Lung (tissue), 12 donors: Measurements from ENCODE around the gene KRTAP10-6. TPM values are rescaled to one million over a fixed set of nuclear protein-coding genes. Genes with fewer than 3 reads are reported as not detected.

Source experiments
- ATAC-seq: fragments of 200-7000 bp; cut with Tn5 transposase; one replicate; pipeline ENCODE4 v1.9.1; 2020; ENCODE audit warnings: moderate number of reproducible peaks; ENCODE audit not compliant: insufficient read depth, low FRiP score
- DNase-seq, 3 donors: peaks; one replicate each; pipeline ENCODE4 v3.0.0-alpha.2; 2013 to 2017
- H3K27ac ChIP-seq, 2 donors: one replicate each; pipeline ENCODE4 v1.5.1; 2013; ENCODE audit warnings: mild to moderate bottlenecking in 2 of 2, moderate library complexity in 2 of 2, control low read depth in 1 of 2, inconsistent platforms in 1 of 2, low read depth in 1 of 2, low read length in 1 of 2
- H3K27me3 ChIP-seq, 3 donors: one replicate each; pipeline ENCODE4 v1.5.1; 2013; ENCODE audit warnings: low read length in 2 of 3; ENCODE audit not compliant: control insufficient read depth in 3 of 3, insufficient read depth in 3 of 3
- H3K36me3 ChIP-seq, 4 donors: one replicate each; pipeline ENCODE4 v1.5.1; 2013; ENCODE audit warnings: low read length in 4 of 4, mild to moderate bottlenecking in 1 of 4, moderate library complexity in 1 of 4; ENCODE audit not compliant: control insufficient read depth in 4 of 4, insufficient read depth in 4 of 4
- H3K4me1 ChIP-seq, 5 donors: one replicate each; pipeline ENCODE4 v1.5.1; 2013; ENCODE audit warnings: low read length in 5 of 5, mild to moderate bottlenecking in 2 of 5, moderate library complexity in 1 of 5; ENCODE audit not compliant: control insufficient read depth in 5 of 5, insufficient read depth in 5 of 5
- H3K4me3 ChIP-seq: one replicate; pipeline ENCODE4 v1.5.1; 2013; ENCODE audit warnings: mild to moderate bottlenecking, control low read depth, moderate library complexity
- H3K9ac ChIP-seq, 2 donors: one replicate each; pipeline ENCODE4 v1.5.1; 2013; ENCODE audit warnings: low read length in 2 of 2, control low read depth in 1 of 2; ENCODE audit not compliant: insufficient read depth in 1 of 2
- H3K9me3 ChIP-seq, 4 donors: one replicate each; pipeline ENCODE4 v1.5.1; 2013; ENCODE audit warnings: low read length in 3 of 4, mild to moderate bottlenecking in 1 of 4, moderate library complexity in 1 of 4; ENCODE audit not compliant: control insufficient read depth in 4 of 4, insufficient read depth in 3 of 4
- WGBS, 2 donors: extraction: QIAGEN DNeasy Blood & Tissue Kit; methylation state at CpG; one replicate each; pipeline ENCODE4 v1.1.7; 2013; 5-methylcytosine and 5-hydroxymethylcytosine counted together
- polyA plus RNA-seq, 2 donors: library from polyadenylated mRNA; stranded (reverse); fragments of 200-250 nt; gene quantifications; one replicate each; pipeline ENCODE4 v1.2.1, GENCODE V29; 2013
- total RNA-seq, 2 donors: library from RNA; depleted of rRNA in 1 of 2; stranded (reverse); fragments of >200 nt in 1 of 2; gene quantifications; one replicate each; pipeline ENCODE4 v1.2.1, GENCODE V29; 2014 to 2021
- TF ChIP-seq, protein P1 (sequence below): IDR thresholded peaks from 2 replicates; pipeline ENCODE4 v1.5.1; 2012; ENCODE audit warnings: mild to moderate bottlenecking; ENCODE audit errors: control extremely low read depth, extremely low read depth
- donor health status: control.
- donor health status: control.
- donor health status: Bipolar disorder and iron deficiency.
- donor health status: healthy.
- donor health status: DM: yes; HTN: yes; CAD: no.

The KRTAP10-6 gene
- total and polyA plus RNA-seq, 4 donors = not detected

DNA sequence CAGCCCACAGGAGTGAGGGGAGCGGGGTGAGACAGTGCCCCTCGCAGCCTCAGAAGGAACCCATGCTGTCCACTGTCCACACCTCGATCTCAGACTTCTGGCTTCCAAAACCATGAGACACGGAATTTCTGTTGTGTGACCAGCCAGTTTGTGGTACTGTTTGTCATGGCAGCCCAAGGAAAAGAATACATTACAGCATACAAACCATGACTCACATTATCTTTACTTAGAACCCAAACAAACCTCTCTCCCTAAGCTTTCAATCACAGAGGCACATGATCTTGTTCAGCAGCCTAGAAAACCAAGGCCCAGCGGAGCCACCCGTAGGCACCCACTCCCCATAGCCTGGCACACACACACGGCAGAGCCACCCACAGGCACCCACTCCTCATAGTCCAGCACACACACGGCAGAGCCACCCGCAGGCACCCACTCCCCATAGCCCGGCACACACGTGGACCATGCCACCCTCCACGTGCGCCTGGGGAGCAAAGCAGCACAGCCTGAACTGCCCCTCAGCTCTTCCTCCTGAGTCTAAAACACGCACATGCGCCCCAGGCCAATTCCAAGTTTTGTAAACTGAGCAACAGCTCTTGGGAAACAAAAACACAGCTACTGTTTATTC lies 19.2 kb downstream of the KRTAP10-6 start:
- TF ChIP-seq, protein P1, sequence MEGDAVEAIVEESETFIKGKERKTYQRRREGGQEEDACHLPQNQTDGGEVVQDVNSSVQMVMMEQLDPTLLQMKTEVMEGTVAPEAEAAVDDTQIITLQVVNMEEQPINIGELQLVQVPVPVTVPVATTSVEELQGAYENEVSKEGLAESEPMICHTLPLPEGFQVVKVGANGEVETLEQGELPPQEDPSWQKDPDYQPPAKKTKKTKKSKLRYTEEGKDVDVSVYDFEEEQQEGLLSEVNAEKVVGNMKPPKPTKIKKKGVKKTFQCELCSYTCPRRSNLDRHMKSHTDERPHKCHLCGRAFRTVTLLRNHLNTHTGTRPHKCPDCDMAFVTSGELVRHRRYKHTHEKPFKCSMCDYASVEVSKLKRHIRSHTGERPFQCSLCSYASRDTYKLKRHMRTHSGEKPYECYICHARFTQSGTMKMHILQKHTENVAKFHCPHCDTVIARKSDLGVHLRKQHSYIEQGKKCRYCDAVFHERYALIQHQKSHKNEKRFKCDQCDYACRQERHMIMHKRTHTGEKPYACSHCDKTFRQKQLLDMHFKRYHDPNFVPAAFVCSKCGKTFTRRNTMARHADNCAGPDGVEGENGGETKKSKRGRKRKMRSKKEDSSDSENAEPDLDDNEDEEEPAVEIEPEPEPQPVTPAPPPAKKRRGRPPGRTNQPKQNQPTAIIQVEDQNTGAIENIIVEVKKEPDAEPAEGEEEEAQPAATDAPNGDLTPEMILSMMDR = no peak
- Histone ChIP-seq H3K9me3 (peaks cover 0 to 20% (median 6%) of the 10 kb centered on the region in 4 donors), H3K36me3 (no peaks in the 10 kb centered on the region), H3K27ac (no peak overlapping the region), H3K4me3 (no peak overlapping the region), H3K4me1 (no peaks in the 10 kb centered on the region), H3K27me3 (peaks cover 0 to 2% (median 0%) of the 10 kb centered on the region in 3 donors), H3K9ac (no peak overlapping the region)
- no peak for ATAC-seq
- WGBS, 2 donors = 84 to 89% methylated on average over 15 of the region's 15 CpGs
- no peak for DNase-seq

DNA sequence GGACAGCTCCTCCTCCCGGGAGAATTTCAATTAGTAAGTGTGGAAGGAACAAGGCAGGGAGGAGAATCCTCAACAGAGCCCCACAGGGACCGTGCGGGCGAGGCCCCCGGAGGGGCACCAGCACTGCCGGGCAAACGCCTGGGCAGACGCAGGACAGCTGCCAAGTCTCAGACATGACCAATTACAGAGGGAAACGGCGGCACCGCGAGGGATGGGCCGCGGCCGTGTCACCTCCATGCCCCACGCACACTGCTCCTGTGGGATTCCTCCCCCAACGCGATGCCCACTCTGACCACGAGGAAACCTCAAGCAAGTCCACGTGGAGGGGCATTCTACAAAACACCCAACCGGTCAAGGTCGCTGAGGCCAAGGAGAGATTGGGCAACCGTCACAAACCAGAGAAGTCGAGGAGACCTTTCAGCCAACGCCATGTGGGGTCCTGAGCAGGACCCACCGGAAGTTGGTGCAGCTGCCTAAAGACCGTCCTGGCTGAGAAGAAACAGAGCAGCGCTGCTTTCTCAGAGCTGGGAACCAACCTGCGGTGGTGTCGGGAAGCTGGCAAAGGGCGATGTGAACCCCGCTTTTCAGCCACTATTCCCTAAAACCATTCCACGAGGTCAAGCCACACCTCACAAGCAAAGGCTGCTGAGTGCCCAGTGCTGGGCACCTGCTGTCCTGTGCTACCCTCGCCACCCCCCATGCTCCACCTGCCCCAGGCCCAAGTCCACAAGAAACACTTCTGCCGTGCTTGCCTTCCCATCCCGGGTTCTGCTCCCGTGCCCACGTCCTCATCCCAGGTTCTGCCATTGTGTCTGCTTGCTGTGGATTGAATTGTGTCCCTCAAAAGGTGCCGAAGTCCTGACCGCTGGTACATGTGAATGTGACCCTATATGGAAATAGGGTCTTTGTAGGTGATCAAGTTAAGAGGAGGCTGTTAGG lies 20.2 kb downstream of the KRTAP10-6 start:
- TF ChIP-seq, protein P1 = no peak
- H3K9ac ChIP-seq = no peak overlapping the region
- no peak for DNase-seq
- H3K27me3 ChIP-seq = peaks cover 0 to 2% (median 0%) of the 10 kb centered on the region in 3 donors
- H3K36me3 ChIP-seq = no peaks in the 10 kb centered on the region
- H3K4me1 ChIP-seq = no peaks in the 10 kb centered on the region
- H3K4me3 ChIP-seq = no peak overlapping the region
- H3K27ac ChIP-seq = no peak overlapping the region
- no peak for ATAC-seq
- peaks cover 0 to 19% (median 4%) of the 10 kb centered on the region in 4 donors for H3K9me3 ChIP-seq
- WGBS, 2 donors = 92 to 94% methylated on average over 40 of the region's 40 CpGs

DNA sequence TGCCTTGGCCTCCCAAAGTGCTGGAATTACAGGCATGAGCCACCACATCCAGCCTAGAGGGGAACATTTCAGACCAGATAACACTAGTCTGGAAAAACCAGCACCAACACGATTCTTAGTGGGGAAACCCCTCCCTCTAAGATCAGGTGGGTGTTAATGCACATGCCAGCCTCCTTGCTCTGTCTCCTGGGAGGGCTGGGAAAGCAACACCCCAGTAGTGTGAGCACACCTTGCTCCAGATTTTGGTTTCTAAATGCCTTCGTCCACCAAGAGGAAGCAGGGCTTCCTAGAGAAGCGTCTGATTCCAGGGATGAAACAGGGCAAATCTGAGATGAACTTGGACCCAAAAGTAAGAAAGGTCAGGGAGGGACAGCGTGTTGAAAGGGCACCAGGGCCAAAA lies 21.0 kb downstream of the KRTAP10-6 start:
- H3K4me1 ChIP-seq = no peaks in the 10 kb centered on the region
- no peak overlapping the region for H3K27ac ChIP-seq
- no peaks in the 10 kb centered on the region for H3K36me3 ChIP-seq
- DNase-seq (no peak), ATAC-seq (no peak)
- H3K9me3 ChIP-seq = peaks cover 0 to 19% (median 2%) of the 10 kb centered on the region in 4 donors
- H3K4me3 ChIP-seq = no peak overlapping the region
- peaks cover 0 to 2% (median 0%) of the 10 kb centered on the region in 3 donors for H3K27me3 ChIP-seq
- TF ChIP-seq, protein P1 = no peak
- 80% methylated on average over 4 of the region's 4 CpGs for WGBS, 2 donors
- no peak overlapping the region for H3K9ac ChIP-seq
